Superior temporal gyrus (tissue), 1 donor: ENCODE data around the gene GPR107.

Source experiments
- DNase-seq: peaks from one replicate; pipeline ENCODE4 v3.0.0-alpha.2; 2016; ENCODE audit errors: extremely low spot score

The GPR107 gene

DNA sequence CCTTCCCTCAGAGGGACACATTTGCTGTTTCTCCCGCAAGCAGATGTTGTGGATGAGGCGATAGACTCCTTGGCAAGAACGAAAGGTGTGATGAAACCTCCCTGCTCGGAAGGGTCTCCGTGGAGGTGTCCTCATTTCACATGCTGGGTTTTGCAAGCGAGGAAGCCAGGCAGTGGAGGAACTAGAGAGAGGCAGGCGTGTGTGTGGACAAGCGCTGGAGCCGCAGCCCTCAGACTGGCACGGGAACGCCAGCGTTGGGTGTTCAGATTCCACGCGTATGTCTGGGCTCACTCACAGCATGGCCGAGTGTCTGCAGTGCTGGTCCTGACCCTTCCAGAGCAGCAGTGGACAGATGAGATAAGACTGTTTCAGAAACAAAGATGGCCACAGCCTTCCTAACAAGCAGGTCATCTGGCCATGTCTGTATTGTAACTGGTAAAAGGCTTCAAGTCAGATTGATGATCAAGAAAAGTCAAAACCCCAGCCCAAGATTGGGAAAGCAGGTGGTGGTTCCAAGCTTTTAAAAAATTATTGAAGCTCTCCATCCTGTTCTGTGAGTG, 83.5 kb downstream of the GPR107 start:
- DNase-seq = peak; percentile 30

DNA sequence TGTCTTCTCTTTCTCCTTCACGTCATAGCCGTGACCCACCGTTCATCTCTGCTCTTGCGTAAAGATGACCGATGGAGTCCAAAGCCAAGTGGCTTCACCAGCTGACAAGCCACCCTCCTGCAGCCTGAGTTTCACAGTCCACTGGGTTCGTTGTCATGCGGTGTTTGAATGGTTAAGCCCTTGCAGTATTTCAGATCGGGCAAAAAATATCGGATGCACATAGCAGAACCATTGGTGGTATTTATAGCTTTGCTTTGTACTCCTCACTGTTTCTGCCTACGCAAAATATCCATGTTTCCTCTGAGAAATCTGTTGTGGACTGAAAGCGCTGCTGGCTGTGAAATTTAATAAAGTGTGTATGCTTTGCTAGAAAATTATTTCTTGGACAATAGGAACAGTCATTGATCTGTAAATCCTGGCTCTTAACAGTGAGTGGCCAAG, 84.0 kb downstream of the GPR107 start:
- peak; percentile 63 for DNase-seq

DNA sequence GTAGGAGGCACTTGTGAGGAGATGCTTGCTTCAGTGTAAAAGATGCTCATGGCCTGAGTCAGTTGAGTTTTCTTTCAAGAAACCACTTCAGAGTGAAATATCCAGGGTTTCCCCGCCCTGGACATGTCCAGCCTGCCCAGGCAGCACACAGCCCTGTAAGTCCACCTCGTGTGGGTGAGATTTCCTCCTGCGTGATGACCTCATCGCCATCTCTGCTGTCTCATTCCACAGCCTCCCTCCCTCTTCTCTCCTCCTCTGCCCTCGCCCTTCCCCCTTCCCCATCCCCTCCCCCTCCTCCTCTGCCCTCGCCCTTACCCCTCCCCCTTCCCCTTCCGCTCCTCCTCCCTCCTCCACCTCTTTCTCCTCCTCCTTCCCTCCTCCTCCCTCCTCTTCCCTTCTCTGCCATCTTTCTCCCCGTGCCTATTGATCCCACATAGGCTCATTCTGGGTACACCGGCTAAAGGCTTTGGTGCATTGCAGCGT, 84.5 kb downstream of the GPR107 start:
- no peak for DNase-seq

DNA sequence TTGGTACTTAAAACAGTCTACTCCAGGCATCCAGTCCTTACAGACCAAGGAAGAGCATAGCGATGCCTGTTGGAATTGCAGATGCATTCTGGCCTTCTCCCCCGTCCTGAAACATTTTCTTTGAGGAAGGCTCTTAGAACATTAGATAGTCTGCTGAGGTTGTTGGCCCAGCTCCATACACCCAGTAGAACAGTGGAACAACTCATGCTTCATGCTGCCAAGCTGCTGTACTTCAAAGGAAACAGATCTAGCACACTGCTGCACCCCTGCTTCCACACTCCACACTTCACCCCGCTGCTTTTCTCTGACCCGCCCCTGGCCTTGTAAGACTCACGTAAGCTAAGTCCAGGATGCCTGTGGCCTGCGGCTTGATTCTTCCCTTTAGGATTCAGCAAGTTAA, 85.1 kb downstream of the GPR107 start:
- peak; percentile 78 for DNase-seq

DNA sequence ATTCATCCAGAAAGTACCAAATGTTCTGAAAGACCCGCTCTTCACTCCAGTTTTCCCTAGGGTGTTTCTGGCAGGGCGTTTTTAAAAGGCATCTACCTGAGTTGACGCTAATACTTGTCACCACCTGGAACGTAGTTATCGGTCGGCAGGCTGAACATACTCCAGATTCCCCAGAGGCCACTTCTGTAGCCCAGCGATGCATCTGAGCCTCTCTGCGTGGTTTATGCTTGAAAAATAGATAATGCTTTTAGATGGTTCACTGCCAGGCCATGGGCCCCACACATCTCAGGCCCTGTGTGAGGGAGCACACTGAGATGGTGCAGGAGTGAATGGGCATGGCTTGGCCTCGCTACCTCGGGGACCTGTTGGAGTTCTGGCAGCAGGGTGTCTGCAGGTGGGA, 85.5 kb downstream of the GPR107 start:
- DNase-seq = no peak

DNA sequence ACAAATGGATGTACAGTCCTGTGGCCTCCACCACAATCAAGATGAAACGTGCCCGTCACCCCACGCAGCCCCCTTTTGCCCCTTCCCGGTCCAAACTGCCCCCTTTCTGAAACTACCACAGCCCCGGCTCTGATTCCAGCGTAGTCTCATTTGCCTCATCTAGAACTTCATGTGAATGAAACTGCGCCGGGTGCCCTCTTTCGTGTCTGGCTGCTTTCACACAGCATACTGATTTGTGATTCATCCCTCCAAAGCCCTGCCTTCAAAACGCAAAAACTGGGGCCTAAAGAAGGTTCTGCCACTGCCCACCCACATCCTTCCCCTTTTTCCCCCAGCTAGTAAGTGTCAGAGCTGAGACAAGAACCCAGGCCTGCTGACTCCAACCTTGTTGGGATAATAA, 87.0 kb downstream of the GPR107 start:
- DNase-seq = no peak

DNA sequence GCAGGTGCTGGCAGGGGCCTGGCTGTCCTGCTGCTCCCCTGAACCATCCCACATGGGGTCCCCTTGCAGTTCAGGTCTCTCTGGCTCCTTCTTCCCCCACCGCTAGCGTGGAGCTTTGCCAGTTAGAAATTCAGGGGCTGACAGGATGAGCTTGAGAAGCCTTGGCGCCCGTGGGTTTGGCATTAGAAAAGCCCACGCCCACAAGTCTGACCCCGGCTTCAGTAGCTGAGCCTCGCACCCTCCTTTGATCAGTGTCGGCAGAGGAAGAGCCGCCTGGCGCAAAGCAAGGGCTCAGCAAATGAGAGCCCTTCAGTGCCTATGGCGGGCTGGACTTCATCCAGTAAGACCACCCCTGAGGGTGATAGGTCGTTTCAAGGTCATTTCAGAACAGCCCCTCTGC, 88.3 kb downstream of the GPR107 start:
- DNase-seq = no peak

DNA sequence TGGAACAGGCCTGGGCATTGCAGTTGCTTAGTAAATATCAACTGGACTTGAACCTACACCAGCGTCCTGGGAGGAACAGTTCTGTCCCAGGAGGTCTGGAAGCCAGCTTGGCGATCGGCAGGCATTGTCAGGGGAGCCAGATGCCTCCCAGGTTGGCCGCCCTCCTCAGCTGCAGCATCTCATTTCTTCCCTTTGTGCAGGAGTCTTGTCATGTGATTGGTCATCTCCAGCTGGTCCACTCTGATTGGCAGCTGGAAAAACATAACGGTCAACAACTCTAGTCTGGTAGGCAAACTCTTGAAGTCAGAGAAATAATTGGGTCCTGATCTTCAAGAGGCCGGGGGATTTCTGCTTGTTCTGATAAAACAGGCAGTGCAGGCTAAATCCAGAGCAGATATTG, 88.9 kb downstream of the GPR107 start:
- DNase-seq = no peak

DNA sequence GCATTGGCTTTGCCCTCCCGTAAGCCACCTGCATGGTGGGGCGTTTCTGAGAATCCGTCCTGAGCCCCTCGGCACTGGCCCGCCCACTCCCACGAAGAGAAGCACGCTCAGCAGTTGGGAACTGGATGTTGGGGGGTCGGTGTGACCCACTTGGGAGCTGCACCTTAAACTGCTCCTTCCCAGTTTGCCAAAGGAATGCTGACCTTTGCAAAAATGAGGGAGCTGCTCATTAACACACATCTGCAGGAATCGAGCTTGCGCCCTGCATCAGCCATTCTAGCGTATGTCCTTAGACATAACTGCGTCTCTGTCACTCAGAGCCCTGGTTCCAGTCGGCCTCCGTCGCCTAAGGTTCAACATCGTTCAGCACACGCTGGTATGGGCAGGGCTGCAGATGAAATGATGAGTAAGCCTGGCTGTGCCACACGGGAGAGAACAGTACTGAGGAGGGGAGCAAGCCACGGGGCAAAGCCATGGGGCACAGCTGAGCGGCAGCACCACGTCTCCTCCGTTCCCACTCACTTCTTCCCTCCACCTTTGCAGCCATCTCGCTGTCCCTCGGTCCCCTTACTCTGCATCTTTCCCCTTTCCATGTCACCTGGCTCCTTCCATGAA, 89.7 kb downstream of the GPR107 start:
- DNase-seq = no peak

DNA sequence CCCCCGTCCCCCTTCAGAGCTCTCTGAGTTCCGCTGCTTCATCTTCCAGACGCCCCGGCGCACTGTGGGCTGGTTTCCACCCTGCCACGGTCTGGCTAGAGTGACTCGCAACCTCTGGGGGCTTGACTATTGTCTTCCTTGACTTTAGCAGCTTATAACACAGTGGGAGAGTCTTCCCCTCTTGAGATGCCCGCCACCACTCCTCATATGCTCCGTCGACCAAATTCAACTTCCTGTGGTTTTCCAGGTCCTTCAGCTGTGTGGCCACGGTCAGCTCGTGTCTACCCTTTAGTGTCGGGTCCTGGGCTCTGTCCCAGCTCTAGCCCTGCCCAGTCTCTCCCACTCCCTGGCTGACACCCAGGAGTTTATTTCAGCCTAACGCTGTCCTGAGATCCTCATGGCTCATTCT, 90.3 kb downstream of the GPR107 start:
- no peak for DNase-seq

DNA sequence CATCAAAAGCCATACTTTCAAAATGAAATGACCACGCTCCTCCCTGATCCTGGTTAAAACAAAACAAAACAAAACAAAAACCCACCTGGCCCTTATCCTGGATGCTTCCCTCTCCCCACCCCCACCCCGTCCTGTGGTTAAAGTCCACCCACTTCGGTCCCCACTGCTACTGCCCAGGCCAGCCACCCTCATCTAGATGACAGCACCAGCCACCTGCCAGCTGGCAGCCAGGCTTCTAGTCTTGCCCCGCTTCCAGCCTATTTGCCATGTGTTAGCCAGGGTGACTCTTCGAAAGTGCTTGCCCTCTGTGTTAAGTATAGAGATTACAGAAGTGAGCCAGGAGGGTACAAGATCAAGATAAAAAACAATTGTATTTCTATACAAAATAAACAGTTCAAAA, 91.0 kb downstream of the GPR107 start:
- DNase-seq = no peak

DNA sequence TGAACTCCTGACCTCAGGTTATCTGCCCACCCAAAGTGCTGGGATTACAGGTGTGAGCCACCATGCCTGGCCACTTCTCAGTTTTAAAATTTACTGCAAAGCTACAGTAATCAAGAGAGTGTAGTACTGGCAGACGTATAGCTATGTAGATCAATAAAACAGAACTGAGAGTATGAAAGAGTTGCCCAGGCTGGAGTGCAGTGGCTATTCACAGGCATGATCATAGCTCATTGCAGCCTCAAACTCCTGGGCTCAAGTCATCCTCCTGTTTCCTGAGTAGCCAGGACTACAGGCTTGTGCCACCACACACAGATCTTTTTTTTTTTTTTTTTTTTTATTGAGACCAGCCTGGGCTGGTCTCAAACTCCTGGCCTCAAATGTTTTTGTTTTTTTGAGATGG, 92.0 kb downstream of the GPR107 start:
- no peak for DNase-seq

DNA sequence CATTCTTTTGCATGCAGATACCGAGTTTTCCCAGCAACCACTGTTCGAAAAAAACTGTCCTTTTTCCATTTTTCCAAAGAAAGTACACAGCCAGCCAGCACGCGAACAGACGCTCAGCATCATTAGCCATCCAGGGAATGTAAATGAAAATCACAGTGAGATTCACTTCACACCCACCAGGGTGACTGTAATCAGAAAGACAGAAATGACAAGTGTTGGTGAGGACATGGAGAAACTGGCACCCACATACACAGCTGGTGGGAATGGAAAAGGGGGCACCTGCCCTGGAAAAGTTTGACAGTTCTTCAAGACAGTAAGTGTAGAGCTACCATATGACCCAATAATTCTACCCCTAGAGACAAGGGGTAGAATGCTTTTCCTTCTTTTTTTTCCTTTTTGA, 93.5 kb downstream of the GPR107 start:
- no peak for DNase-seq

DNA sequence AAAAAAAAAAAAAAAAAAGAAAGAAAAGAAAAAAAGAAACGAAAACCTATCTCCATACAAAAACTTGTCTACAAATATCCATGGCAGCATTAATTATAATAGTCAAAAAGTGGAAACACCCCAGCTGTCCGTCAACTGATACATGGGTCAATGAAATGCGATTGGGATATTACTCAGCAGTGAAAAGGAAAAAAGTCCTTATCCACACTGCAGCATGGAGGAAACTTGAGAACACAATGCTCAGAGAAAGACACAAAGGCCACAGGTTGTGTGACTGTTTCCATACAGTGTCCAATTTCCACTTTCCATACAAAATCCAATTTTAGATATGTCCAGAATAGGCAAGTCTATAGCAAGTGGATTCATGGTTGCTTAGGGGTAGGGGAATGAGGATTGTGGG, 94.2 kb downstream of the GPR107 start:
- DNase-seq = no peak

DNA sequence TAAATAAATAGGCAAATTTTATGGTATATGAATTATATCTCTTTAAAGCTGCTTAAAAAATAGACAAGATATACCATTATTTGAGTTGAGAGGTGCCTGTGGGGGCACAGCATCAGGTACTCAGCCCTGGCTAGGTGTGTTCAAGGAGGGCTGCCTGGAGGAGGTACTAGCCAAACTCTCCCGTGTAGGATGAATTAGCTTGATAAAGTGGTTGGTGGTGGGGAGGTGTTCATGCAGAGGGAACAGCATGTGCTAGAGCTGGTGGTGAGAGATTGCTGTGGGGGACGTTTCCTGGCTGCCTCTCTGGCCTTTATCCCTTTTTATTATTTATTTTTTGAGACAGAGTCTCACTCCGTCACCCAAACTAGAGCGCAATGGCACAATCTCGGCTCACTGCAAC, 95.3 kb downstream of the GPR107 start:
- no peak for DNase-seq

DNA sequence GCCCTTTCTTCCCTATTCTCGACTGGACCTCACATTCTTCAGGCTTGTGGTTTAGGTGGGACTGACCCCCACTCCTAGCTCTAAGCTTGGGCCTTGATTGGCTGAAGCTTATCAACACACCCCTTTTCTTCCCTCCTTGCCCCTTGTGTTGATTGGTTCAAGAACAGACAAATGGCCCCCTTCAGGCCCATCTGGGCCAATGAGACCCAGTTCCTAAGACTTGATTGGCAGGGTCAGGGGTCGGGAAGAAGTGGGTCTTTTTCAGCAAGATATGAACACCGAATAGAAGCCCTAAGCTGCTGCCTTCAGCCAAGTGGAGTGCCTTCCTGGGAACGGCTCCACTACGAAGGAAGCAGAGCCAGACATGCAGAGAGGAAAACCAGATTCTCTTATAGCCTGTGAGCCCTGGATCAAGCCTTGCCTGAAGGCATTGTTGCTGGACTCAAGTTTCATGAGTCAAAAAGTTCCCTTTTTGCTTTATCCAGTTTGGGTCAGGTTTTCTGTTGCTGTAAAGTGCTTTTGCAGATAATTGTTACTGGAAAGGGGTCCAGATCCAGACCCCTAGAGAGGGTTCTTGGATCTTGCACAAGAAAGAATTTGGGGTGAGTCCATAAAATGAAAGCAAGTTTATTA, 96.1 kb downstream of the GPR107 start:
- DNase-seq = no peak

DNA sequence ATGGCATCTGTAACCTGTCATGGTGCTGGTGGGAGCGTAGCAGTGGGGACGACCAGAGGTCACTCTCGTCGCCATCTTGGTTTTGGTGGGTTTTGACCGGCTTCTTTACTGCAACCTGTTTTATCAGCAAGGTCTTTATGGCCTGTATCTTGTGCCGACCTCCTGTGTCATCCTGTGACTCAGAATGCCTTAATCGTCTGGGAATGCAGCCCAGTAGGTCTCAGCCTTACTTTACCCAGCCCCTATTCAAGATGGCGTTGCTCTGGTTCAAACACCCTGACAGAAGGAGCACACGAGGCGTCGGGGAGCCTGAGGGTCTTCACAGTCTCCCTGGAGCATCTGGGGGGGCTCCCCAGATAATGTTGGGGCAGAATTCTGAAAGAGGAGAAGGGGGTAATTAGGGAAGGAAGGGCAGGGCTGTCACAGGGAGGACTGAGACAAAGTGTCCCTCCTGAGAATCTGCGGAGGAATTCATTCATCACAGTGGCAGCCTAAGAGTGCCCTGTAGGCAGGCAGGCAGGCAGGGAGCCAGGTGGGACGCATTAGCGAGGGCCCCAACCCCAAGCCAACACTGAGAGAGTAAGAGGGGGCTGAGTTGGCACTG, 97.2 kb downstream of the GPR107 start:
- DNase-seq = no peak

DNA sequence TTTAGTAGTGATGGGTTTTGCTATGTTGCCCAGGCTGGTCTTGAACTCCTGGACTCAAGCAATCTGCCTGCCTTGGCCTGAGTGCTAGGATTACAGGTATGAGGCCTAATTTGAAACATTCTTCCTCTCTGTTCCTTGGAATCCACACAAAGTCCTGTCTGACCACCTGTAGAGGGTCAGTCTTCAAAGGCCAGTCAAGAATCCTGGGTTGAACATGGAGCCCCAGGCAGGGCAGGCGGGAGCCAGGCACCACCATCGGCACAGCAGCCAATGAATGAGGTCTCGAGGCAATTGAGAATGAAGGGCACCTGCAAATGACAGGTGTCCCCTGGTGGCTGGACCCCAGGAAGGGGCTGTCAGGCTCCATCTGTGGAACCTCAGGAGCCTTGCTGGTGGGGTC, 101.1 kb downstream of the GPR107 start:
- no peak for DNase-seq

DNA sequence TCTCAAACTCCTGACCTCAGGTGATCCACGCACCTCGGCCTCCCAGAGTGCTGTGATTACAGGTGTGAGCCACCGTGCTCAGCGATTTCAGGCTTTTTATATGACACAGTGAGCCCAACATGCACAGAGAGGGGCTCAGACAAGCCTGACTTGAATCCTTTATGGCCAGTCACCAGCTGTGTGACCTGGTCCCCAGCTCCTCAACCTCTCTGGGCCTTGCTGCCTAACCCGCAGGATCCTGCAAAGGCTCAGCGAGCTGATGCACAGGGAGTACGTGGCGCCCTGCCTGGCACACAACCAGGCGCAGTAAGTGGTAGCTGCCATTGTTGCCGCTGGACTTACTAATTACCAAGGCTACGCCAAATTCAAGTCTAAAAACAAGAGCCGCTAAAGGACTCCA, 101.9 kb downstream of the GPR107 start:
- no peak for DNase-seq

DNA sequence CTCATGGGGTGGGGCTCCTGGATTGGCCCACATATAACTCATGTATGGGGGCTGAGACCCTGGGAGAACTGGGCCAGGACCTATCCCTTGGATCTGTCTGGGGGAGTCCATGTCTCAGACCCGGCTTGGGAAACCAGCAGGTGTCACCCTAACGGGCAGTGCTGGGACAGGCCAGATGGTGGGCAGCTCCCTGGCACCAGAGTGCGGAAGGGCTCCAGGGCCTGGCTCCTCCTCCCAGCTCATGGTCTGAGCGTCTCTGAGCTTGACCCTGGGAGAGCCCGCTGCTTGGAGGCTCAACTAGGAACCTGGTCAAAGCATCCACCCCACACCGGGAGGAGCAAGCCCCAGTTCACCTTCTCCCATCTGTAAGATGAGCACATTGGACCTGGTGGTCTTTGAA, 103.0 kb downstream of the GPR107 start:
- no peak for DNase-seq

DNA sequence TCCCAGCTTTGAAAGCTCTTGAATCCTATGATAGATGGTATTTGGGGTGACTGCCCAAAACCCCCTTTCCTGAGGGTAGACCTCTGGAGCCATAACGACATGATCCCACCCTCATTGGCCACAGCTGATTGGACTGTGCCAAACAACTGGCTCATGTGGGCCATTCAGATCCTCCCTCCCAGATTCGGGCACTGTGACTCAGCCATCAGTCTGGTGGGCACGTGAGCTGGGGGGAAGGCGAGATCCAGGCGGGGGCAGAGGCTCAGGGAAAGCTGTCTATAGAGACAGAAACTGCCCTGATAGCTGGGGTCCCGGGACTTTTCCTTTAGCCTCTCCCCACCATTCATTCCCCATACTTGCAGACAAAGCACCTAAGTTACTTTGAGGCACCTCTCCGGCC, 103.4 kb downstream of the GPR107 start:
- DNase-seq = no peak

DNA sequence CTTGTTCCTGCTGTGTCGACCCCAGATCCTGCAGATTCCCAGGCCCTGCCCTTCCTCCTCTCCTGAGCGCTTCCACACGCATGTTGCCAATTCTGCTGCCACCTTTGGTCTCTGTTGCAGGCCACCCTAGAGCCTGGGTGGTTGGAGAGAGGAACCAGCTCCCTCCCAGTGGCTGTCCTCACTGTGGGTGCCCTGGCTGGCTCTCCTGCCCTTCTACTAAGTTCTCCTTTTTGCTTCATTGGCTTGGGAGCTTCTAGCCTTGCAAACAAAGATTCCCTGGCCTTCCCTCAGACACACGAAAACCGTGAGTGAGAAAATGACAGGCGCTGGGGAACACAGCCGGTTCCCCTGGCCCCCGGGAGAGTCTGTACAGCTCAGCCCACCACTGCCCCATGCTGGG, 104.3 kb downstream of the GPR107 start:
- no peak for DNase-seq

DNA sequence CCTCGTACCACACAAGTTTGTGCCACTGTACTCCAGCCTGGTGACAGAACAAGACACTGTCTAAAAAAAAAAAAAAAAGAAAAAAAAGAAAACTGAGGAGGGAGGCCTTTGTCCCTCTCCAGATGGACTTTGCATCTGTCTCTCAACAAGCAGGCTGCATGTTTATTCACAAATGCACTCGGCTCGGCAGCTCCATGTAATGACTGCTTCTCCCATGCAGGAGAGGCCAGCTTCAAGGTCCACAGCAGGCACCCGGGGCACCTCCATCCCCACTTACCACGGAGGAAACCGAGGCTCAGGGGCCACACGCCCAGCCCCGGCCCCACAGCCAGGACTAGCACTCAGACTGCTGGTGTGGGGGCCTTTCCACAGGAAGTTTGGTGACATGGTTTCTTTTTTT, 105.4 kb downstream of the GPR107 start:
- DNase-seq = no peak
